ENCODE results near the gene FN1. TPM values are rescaled to one million over a fixed set of nuclear protein-coding genes. Genes with fewer than 3 reads are reported as not detected.

The FN1 gene
- total and polyA plus RNA-seq, 2 of the 8 experiments (the other 6 are each of a cell fraction or from before 2014, with no cell fraction given) = 42.9 to 109 TPM

GRCh38 chr2:215431290-215431689 lies 4.6 kb downstream of the FN1 start (continued):
- TF ChIP-seq CHD7 (IDR thresholded peaks at IDR 0.05; ENCODE audit: insufficient replicate concordance, low read length) = no peak
- no peak for TF ChIP-seq BCL11A (IDR thresholded peaks at IDR 0.05; ENCODE audit: low read depth in 2 of 2, low read length in 2 of 2)
- TF ChIP-seq NANOG (IDR thresholded peaks at IDR 0.05; ENCODE audit: insufficient read depth, low read depth, low read length, poor library complexity, severe bottlenecking) = no peak
- no peak for TF ChIP-seq TAF7 (optimal IDR thresholded peaks at IDR 0.05; ENCODE audit: borderline replicate concordance, low read depth, low read length)
- no peak for TF ChIP-seq SP4 (IDR thresholded peaks at IDR 0.05; ENCODE audit: low read length)
- TF ChIP-seq CBX5 (IDR thresholded peaks at IDR 0.05; ENCODE audit: low read depth, low read length) = no peak
- TF ChIP-seq MAFK (IDR thresholded peaks at IDR 0.05; ENCODE audit: low read depth, low read length) = no peak
- TF ChIP-seq CBX8 (IDR thresholded peaks at IDR 0.05; ENCODE audit: borderline replicate concordance, low read depth, low read length) = no peak
- no peak for TF ChIP-seq ASH2L (IDR thresholded peaks at IDR 0.05; ENCODE audit: low read length)
